Suprapubic skin (tissue), 4 donors: Measurements from ENCODE around the gene ARFRP1. TPM values are rescaled to one million over a fixed set of nuclear protein-coding genes. Genes with fewer than 3 reads are reported as not detected.

ENCODE experiments used
- DNase-seq, 2 donors: peaks; one replicate each; pipeline ENCODE4 v3.0.0-alpha.2; 2019; ENCODE audit warnings: low spot score in 2 of 2
- H3K27ac ChIP-seq: fragments of 200-600 bp; sonication (generic); one replicate; pipeline ENCODE4 v1.5.1; 2019
- H3K27me3 ChIP-seq: fragments of 200-600 bp; sonication (generic); one replicate; pipeline ENCODE4 v1.5.1; 2019
- H3K36me3 ChIP-seq: fragments of 200-600 bp; sonication (generic); one replicate; pipeline ENCODE4 v1.5.1; 2019
- H3K4me1 ChIP-seq: fragments of 200-600 bp; sonication (generic); one replicate; pipeline ENCODE4 v1.5.1; 2019
- H3K4me3 ChIP-seq: fragments of 200-600 bp; sonication (generic); one replicate; pipeline ENCODE4 v1.5.1; 2019; ENCODE audit warnings: mild to moderate bottlenecking
- H3K9me3 ChIP-seq: fragments of 200-600 bp; sonication (generic); one replicate; pipeline ENCODE4 v1.5.1; 2019
- CTCF ChIP-seq, 2 donors: fragments of 200-600 bp in 1 of 2; fragments of 450-650 bp in 1 of 2; sonication (generic) in 1 of 2; IDR thresholded peaks; one replicate each; pipeline ENCODE4 v1.5.1; 2016 to 2019; ENCODE audit warnings: antibody characterized with exemption in 2 of 2, mild to moderate bottlenecking in 1 of 2, moderate library complexity in 1 of 2
- EP300 ChIP-seq: sonication (generic); formaldehyde crosslinking; IDR thresholded peaks from one replicate; pipeline ENCODE4 v1.6.1; 2017; ENCODE audit warnings: antibody characterized with exemption
- POLR2A ChIP-seq, 2 donors: fragments of 450-650 bp; IDR thresholded peaks; one replicate each; pipeline ENCODE4 v1.6.1; 2017; ENCODE audit warnings: antibody characterized with exemption in 2 of 2, mild to moderate bottlenecking in 2 of 2, moderate library complexity in 2 of 2
- POLR2AphosphoS5 ChIP-seq, 3 donors: sonication (generic); formaldehyde crosslinking; IDR thresholded peaks; one replicate each; pipeline ENCODE4 v1.6.1; 2017; ENCODE audit warnings: antibody characterized with exemption in 3 of 3
- WGBS: methylation state at CpG from one replicate; pipeline ENCODE4 v1.1.5; 2018; 5-methylcytosine and 5-hydroxymethylcytosine counted together
- total RNA-seq, 4 donors: library from RNA; depleted of rRNA; stranded (reverse); fragments of >200 nt; gene quantifications; one replicate each; pipeline ENCODE4 v1.1.0, GENCODE V29; 2016

Gene ARFRP1
- total RNA-seq, 4 donors from 2014 or later = 22.1 to 31.9 (median 27.6) TPM

GRCh38 chr20:63679799-63680305 is 27.9 kb downstream of the ARFRP1 start:
- Histone ChIP-seq H3K27ac (no peak overlapping the region), H3K4me3 (no peak overlapping the region), H3K36me3 (peaks cover 41% of the 10 kb centered on the region), H3K4me1 (peaks cover 31% of the 10 kb centered on the region), H3K27me3 (no peaks in the 10 kb centered on the region), H3K9me3 (no peaks in the 10 kb centered on the region)
- no peak for DNase-seq
- WGBS = 65% methylated on average over 13 of the region's 19 CpGs
- no peak for TF ChIP-seq POLR2AphosphoS5 (IDR thresholded peaks at IDR 0.05)
- no peak for TF ChIP-seq POLR2A (IDR thresholded peaks at IDR 0.05)

GRCh38 chr20:63678667-63679465 is 28.9 kb downstream of the ARFRP1 start:
- no peaks in the 10 kb centered on the region for H3K9me3 ChIP-seq
- peaks cover 50% of the 10 kb centered on the region for H3K36me3 ChIP-seq
- TF ChIP-seq EP300 (no peak), CTCF (IDR thresholded peaks at IDR 0.05) (no peak), POLR2A (IDR thresholded peaks at IDR 0.05) (no peak), POLR2AphosphoS5 (IDR thresholded peaks at IDR 0.05) (no peak)
- WGBS = 88% methylated on average over 26 of the region's 38 CpGs
- no peak for DNase-seq
- H3K4me1 ChIP-seq = peaks cover 29% of the 10 kb centered on the region
- no peak overlapping the region for H3K4me3 ChIP-seq
- no peak overlapping the region for H3K27ac ChIP-seq
- no peaks in the 10 kb centered on the region for H3K27me3 ChIP-seq

GRCh38 chr20:63678071-63678470 is 29.7 kb downstream of the ARFRP1 start:
- Histone ChIP-seq H3K27ac (no peak overlapping the region), H3K4me1 (peaks cover 21% of the 10 kb centered on the region), H3K27me3 (no peaks in the 10 kb centered on the region), H3K9me3 (no peaks in the 10 kb centered on the region), H3K4me3 (no peak overlapping the region), H3K36me3 (peaks cover 56% of the 10 kb centered on the region)
- no peak for DNase-seq
- TF ChIP-seq CTCF (IDR thresholded peaks at IDR 0.05) (no peak), EP300 (no peak), POLR2A (IDR thresholded peaks at IDR 0.05) (no peak), POLR2AphosphoS5 (IDR thresholded peaks at IDR 0.05) (no peak)
- WGBS = 54% methylated on average over 9 of the region's 13 CpGs

- Histone ChIP-seq H3K4me3 (no peak overlapping the region), H3K27ac (no peak overlapping the region), H3K4me1 (peaks cover 5% of the 10 kb centered on the region), H3K36me3 (peaks cover 64% of the 10 kb centered on the region), H3K27me3 (no peaks in the 10 kb centered on the region), H3K9me3 (no peaks in the 10 kb centered on the region)
- WGBS = 96% methylated on average over 18 of the region's 20 CpGs
- TF ChIP-seq POLR2A (IDR thresholded peaks at IDR 0.05) (no peak), CTCF (IDR thresholded peaks at IDR 0.05) (no peak), POLR2AphosphoS5 (IDR thresholded peaks at IDR 0.05) (no peak), EP300 (no peak)
- no peak for DNase-seq
These were observed 32.0 kb downstream of the ARFRP1 start for GRCh38 chr20:63675681-63676368.

- Histone ChIP-seq H3K27ac (no peak overlapping the region), H3K36me3 (peaks cover 50% of the 10 kb centered on the region), H3K9me3 (no peaks in the 10 kb centered on the region), H3K4me3 (no peak overlapping the region), H3K27me3 (no peaks in the 10 kb centered on the region), H3K4me1 (peaks cover 5% of the 10 kb centered on the region)
- 95% methylated on average over 14 of the region's 14 CpGs for WGBS
- TF ChIP-seq POLR2AphosphoS5 (IDR thresholded peaks at IDR 0.05) (no peak), EP300 (no peak), POLR2A (IDR thresholded peaks at IDR 0.05) (no peak), CTCF (IDR thresholded peaks at IDR 0.05) (no peak)
- DNase-seq = no peak
These were observed 33.8 kb downstream of the ARFRP1 start for GRCh38 chr20:63673951-63674350.
